Body of pancreas (tissue), 4 donors: ENCODE results near the gene XRN1. TPM values are rescaled to one million over a fixed set of nuclear protein-coding genes. Genes with fewer than 3 reads are reported as not detected.

Experiments
- ATAC-seq: fragments of 150-250 bp; one replicate; pipeline ENCODE4 v1.9.1; 2016
- DNase-seq, 4 donors: peaks; one replicate each; pipeline ENCODE4 v3.0.0-alpha.2; 2019
- H3K27ac ChIP-seq, 4 donors: fragments of 200-600 bp; sonication (generic); 1 replicate in 3 of 4; 2 replicates in 1 of 4; pipeline versions ENCODE4 v1.5.1 to v1.6.1; 2016 to 2019; ENCODE audit warnings: mild to moderate bottlenecking in 1 of 4, mixed read lengths in 1 of 4, moderate library complexity in 1 of 4
- H3K27me3 ChIP-seq, 2 donors: fragments of 200-600 bp; sonication (generic); one replicate each; pipeline ENCODE4 v1.6.0; 2016; ENCODE audit warnings: mild to moderate bottlenecking in 1 of 2
- H3K36me3 ChIP-seq, 2 donors: fragments of 200-600 bp; sonication (generic); replicated peaks in 1 of 2; 2 replicates each; pipeline ENCODE4 v1.5.1; 2016; ENCODE audit warnings: low read depth in 2 of 2; ENCODE audit not compliant: insufficient read depth in 1 of 2
- H3K4me1 ChIP-seq: fragments of 200-600 bp; sonication (generic); one replicate; pipeline ENCODE4 v1.6.0; 2016
- H3K4me3 ChIP-seq, 2 donors: fragments of 200-600 bp; sonication (generic); 1 replicate in 1 of 2; 2 replicates in 1 of 2; pipeline ENCODE4 v1.5.1; 2016 to 2019
- H3K9me3 ChIP-seq, 3 donors: fragments of 200-600 bp; sonication (generic); 1 replicate in 2 of 3; 2 replicates in 1 of 3; pipeline ENCODE4 v1.5.1; 2016
- POLR2A ChIP-seq, 3 donors: fragments of 450-650 bp; IDR thresholded peaks; one replicate each; pipeline ENCODE4 v1.6.1; 2016; ENCODE audit warnings: antibody characterized with exemption in 3 of 3, mild to moderate bottlenecking in 2 of 3
- WGBS, 2 donors: methylation state at CpG; one replicate each; pipeline ENCODE4 v1.1.5; 2017; 5-methylcytosine and 5-hydroxymethylcytosine counted together
- intact Hi-C: fragments of 100-400 bp; cut with DNase I; formaldehyde crosslinking; loops from one replicate; pipeline ENCODE4 v1.15.1; 2023
- total RNA-seq, 2 donors: library from RNA; depleted of rRNA; stranded (reverse); fragments of >200 nt; gene quantifications; one replicate each; pipeline ENCODE4 v1.1.0, GENCODE V29; 2016
- TF ChIP-seq, protein P1 (sequence below), 7 experiments: fragments of 450-650 bp in 4 of 7; fragments of 200-600 bp in 3 of 7; sonication (generic) in 3 of 7; IDR thresholded peaks; one replicate each; pipeline ENCODE4 v1.5.1; 2016 to 2019; ENCODE audit warnings: antibody characterized with exemption in 7 of 7

The XRN1 gene, protein sequence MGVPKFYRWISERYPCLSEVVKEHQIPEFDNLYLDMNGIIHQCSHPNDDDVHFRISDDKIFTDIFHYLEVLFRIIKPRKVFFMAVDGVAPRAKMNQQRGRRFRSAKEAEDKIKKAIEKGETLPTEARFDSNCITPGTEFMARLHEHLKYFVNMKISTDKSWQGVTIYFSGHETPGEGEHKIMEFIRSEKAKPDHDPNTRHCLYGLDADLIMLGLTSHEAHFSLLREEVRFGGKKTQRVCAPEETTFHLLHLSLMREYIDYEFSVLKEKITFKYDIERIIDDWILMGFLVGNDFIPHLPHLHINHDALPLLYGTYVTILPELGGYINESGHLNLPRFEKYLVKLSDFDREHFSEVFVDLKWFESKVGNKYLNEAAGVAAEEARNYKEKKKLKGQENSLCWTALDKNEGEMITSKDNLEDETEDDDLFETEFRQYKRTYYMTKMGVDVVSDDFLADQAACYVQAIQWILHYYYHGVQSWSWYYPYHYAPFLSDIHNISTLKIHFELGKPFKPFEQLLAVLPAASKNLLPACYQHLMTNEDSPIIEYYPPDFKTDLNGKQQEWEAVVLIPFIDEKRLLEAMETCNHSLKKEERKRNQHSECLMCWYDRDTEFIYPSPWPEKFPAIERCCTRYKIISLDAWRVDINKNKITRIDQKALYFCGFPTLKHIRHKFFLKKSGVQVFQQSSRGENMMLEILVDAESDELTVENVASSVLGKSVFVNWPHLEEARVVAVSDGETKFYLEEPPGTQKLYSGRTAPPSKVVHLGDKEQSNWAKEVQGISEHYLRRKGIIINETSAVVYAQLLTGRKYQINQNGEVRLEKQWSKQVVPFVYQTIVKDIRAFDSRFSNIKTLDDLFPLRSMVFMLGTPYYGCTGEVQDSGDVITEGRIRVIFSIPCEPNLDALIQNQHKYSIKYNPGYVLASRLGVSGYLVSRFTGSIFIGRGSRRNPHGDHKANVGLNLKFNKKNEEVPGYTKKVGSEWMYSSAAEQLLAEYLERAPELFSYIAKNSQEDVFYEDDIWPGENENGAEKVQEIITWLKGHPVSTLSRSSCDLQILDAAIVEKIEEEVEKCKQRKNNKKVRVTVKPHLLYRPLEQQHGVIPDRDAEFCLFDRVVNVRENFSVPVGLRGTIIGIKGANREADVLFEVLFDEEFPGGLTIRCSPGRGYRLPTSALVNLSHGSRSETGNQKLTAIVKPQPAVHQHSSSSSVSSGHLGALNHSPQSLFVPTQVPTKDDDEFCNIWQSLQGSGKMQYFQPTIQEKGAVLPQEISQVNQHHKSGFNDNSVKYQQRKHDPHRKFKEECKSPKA (N-terminal part only)
- 10 to 100 TPM; 20.5 to 37.2 TPM for total RNA-seq

DNA sequence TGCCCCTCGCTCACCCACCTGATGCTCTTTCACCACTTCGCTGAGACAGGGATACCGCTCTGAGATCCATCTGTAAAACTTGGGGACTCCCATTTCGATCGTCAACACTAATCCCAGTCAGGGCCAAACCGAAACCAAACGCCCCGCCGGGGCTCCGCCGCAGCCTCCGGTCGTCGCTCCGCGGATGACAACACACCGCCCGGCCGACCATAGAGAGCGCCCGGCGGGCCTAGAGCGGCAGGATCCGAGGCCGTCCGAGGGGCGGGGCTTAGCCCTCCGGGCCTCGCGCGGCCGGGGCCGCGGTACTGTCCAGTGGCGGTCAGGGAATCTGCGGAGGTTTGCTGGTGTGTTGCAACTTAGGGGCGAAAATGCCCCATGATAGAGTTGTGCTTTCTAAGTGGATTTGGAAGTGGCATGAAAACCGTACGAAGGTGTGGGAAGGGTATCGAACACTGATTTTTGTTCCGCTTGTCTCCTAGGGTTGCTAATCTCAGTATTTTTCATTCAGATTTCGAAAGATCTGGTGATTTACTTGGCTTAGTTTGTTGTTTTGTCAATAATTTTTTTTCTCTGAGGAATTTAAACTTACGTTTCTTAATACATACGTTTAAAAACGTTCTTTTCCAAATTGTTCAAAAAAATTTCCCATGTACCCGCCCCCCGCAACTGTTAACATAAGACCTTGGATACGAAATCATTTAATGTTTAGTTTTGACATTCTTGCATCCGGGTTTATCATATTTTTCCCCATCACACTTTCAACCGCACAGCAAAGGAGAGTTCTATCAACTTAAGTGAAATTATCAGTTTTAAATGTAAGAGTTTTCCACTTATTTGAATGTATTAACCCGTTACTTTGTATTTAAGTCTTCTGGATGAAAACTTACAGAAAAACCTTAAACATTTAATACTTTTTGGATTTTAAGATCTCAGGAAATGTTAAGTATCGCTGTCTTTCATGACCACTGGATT is at the start of gene XRN1:
Gene XRN1 (minus strand): TSS at position 186 of the 972 bp plus-strand sequence. CDS start 93 bp downstream, at position 93.
- peak; percentile 95 to 97 (median 96) for DNase-seq
- Histone ChIP-seq H3K27me3 (no peaks in the 10 kb centered on the region), H3K4me1 (peaks cover 26% of the 10 kb centered on the region), H3K36me3 (peaks cover 0 to 5% of the 10 kb centered on the region in 2 donors), H3K9me3 (no peaks in the 10 kb centered on the region), H3K4me3 (peak within 1 kb of the TSS; percentile 69 to 83), H3K27ac (peak within 1 kb of the TSS; percentile 93 to 98 (median 95))
- ATAC-seq = peak; percentile 99
- intact Hi-C loops = no loop called here
- WGBS, 2 donors = 4 to 6% methylated on average over 33 to 52 of the region's 52 CpGs
- TF ChIP-seq POLR2A (IDR thresholded peaks at IDR 0.05) = peak; percentile 68 to 87 (median 85)
- TF ChIP-seq, protein P1, sequence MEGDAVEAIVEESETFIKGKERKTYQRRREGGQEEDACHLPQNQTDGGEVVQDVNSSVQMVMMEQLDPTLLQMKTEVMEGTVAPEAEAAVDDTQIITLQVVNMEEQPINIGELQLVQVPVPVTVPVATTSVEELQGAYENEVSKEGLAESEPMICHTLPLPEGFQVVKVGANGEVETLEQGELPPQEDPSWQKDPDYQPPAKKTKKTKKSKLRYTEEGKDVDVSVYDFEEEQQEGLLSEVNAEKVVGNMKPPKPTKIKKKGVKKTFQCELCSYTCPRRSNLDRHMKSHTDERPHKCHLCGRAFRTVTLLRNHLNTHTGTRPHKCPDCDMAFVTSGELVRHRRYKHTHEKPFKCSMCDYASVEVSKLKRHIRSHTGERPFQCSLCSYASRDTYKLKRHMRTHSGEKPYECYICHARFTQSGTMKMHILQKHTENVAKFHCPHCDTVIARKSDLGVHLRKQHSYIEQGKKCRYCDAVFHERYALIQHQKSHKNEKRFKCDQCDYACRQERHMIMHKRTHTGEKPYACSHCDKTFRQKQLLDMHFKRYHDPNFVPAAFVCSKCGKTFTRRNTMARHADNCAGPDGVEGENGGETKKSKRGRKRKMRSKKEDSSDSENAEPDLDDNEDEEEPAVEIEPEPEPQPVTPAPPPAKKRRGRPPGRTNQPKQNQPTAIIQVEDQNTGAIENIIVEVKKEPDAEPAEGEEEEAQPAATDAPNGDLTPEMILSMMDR (IDR thresholded peaks at IDR 0.05) = peak in 2 of 7 experiments; percentile 5 to 12

DNA sequence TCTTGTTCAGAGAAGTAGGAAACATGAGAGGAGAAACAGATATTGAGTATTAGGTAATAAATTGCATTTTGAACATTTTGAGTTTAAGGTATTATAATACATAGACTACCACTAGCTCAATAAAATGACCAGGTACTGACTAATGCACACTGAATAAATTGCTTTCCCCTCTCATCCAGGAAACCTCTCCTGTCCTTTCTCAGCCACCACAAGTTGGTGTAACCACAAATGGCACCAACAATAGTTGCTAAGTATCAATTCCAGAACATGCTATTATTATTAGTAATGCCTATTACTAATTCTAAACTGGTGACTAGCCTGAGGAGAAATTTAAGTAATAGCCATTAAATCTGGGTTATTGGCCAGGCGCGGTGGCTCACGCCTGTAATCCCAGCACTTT is 47.3 kb upstream of the XRN1 start:
- peaks cover 0 to 11% of the 10 kb centered on the region in 2 donors for H3K36me3 ChIP-seq
- 97 to 98% methylated on average over 3 of the region's 3 CpGs for WGBS, 2 donors
- no peak overlapping the region for H3K27ac ChIP-seq
- H3K4me1 ChIP-seq = no peaks in the 10 kb centered on the region
- no peak for TF ChIP-seq POLR2A (IDR thresholded peaks at IDR 0.05)
- TF ChIP-seq, protein P1 (IDR thresholded peaks at IDR 0.05) = no peak
- H3K4me3 ChIP-seq = no peak overlapping the region
- intact Hi-C loops = no loop called here
- DNase-seq = no peak
- no peak for ATAC-seq
- H3K9me3 ChIP-seq = no peaks in the 10 kb centered on the region
- H3K27me3 ChIP-seq = no peaks in the 10 kb centered on the region

DNA sequence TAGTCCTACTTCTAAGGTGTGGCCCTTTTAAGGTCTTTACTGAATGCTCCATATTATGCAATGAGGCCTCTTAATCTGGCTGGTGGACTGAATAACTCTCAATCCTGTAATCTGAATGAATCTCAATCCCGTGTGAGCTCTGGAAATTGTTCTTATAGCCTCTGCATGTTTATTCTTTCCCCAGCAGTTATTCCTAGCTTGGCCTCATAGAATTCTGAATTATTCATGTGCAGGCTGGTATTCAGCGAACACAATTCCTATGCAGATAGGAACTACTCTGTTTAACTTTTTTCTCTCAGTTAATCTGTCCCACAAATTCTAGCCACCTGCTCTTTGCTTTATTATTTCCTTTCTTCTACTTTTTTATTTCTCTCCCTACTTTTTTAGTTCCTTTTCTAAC is 44.3 kb upstream of the XRN1 start:
- Histone ChIP-seq H3K9me3 (no peaks in the 10 kb centered on the region), H3K36me3 (peaks cover 0 to 14% of the 10 kb centered on the region in 2 donors), H3K4me3 (no peak overlapping the region), H3K4me1 (no peaks in the 10 kb centered on the region), H3K27ac (no peak overlapping the region), H3K27me3 (no peaks in the 10 kb centered on the region)
- intact Hi-C loops = no loop called here
- TF ChIP-seq, protein P1 (IDR thresholded peaks at IDR 0.05) = no peak
- no peak for TF ChIP-seq POLR2A (IDR thresholded peaks at IDR 0.05)
- no peak for DNase-seq
- 93 to 95% methylated on average over 2 of the region's 2 CpGs for WGBS, 2 donors
- ATAC-seq = no peak
